HFF-Myc (cell line): ENCODE results near the gene TNS1.

Source experiments
- DNase-seq: peaks from one replicate; pipeline ENCODE4 v3.0.0-alpha.2; 2011; ENCODE audit warnings: low read depth; ENCODE audit errors: extremely low read depth
- H3K4me3 ChIP-seq: replicated peaks from 2 replicates; pipeline ENCODE4 v1.5.1; 2011; ENCODE audit warnings: low read depth, mild to moderate bottlenecking, control low read depth, low read length
- CTCF ChIP-seq: IDR thresholded peaks from 2 replicates; pipeline ENCODE4 v1.5.1; 2012; ENCODE audit warnings: mild to moderate bottlenecking, low read depth, low read length, control low read depth; ENCODE audit errors: missing control alignments

Gene TNS1

DNA sequence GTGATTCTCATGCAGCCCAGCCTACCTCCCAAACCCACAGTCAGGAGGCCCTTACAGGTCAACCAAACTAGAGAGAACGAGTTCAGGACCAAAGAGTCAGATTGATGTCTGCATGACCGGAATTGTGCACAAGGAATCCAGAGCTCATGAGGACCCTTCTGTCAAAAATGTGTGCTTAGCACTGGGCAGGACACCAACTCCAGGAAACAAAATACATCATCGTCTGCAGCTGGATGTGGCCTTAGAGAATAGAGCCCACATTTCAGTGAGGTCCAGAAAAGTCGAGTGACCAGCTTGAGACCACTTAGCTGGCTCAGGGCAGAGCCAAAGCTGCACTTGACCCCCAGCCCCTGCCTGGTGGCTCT lies 3.2 kb downstream of the TNS1 start:
- DNase-seq, result no peak
- peak overlapping the region; percentile 80 for H3K4me3 ChIP-seq
- no peak for TF ChIP-seq CTCF

- peak overlapping the region; percentile 80 for H3K4me3 ChIP-seq
- no peak for TF ChIP-seq CTCF
- DNase-seq, result no peak
Measured at GRCh38 chr2:217998926-217999594, 3.7 kb downstream of the TNS1 start.

DNA sequence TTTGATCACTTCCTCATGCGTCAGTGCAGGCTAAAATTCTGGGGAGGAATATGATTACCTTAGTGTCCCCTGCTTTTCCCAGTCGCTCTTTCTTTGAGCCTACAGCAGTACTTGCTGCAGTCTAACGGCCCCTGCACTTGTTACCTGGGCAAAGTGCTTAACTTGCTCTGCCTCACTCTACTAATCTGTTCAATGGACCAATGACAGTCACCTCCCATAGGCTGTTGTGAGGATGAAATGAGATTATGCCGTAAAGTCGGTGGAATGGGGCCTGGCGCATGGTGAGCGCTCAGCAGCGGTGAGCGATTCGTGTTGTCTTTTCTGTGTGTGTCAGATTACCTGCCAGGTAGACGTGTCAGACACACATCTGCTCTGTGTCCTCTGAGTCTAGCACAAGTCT lies 5.3 kb downstream of the TNS1 start:
- no peak overlapping the region for H3K4me3 ChIP-seq
- no peak for TF ChIP-seq CTCF
- DNase-seq, result no peak

DNA sequence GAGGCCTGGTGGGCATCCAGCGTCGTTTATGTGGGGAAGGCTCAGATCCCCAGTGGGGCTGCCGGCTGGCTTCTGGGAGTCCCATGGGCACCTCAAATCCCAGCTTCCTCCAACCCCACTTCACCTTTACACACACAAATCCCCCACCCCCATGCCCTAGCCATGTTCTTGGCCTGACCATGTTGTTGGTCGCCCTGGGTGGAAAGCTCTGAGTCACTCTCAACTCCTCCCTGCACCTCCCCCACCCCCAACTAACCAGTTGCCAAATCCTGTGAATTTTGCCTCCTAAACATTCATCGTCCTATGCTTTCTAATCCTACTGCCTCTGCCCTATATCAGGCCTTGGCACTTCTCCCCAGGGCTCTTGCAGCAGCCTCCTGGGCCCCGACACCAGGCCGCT lies 6.4 kb downstream of the TNS1 start:
- DNase-seq, result no peak
- no peak for TF ChIP-seq CTCF
- peak overlapping the region; percentile 16 for H3K4me3 ChIP-seq

GRCh38 chr2:217995731-217996231 lies 7.0 kb downstream of the TNS1 start:
- no peak for TF ChIP-seq CTCF
- H3K4me3 ChIP-seq, result peak overlapping the region; percentile 16
- no peak for DNase-seq

- no peak for DNase-seq
- TF ChIP-seq CTCF, result no peak
- H3K4me3 ChIP-seq, result no peak overlapping the region
Measured at GRCh38 chr2:217994776-217995274, 8.0 kb downstream of the TNS1 start.
